ENCODE results near the gene AK2.

DNA sequence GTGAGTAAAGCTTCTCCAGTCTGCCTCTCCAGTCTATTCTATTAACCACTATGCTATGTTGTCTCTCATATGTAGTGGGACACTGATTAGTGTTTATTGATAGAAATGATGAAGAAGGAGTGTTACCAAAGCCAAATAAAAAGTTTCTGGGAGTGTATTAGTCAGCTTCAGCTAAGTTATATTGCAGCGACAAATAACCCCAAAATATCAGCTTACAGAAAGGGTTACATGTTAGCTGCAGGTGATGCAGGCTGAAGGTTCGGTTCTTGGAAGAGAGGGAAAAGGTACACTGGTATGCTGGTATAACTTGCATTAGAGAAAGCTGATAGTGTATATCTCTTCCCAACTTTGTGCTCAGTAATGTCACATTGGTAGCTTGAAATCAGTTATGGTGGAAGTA, 10.6 kb upstream of the AK2 start:
- TF ChIP-seq POLR2AphosphoS5 (IDR thresholded peaks at IDR 0.05; ENCODE audit: low read depth), result no peak
- no peak for TF ChIP-seq CTCF (IDR thresholded peaks at IDR 0.05; ENCODE audit: insufficient read depth, low read length)
- TF ChIP-seq REST (IDR thresholded peaks at IDR 0.05; ENCODE audit: insufficient replicate concordance, low read depth), result no peak
- no peak for TF ChIP-seq GABPA (IDR thresholded peaks at IDR 0.05; ENCODE audit: low read depth)

All from HL-60 (cell line).